Measurements from ENCODE around the gene CPNE6.

DNA sequence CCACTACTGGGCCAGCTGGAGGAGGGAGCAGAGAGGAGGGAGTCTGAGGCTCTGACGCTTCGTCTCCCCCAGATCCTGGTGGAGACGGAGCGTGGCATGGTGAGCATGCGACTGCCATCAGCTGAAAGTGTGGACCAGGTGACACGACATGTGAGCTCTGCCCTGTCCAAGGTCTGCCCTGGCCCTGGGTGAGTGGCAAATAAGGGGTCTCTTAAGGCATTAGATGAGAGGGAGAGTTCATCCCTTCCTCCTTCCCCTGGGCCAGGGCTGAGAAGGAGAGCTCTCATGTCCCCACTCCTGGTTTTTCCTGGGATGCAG lies 17.1 kb upstream of the CPNE6 start:
- TF ChIP-seq POLR2A (IDR thresholded peaks at IDR 0.05) (no peak), POLR2AphosphoS5 (IDR thresholded peaks at IDR 0.05) (no peak)
- TF ChIP-seq, protein P1, sequence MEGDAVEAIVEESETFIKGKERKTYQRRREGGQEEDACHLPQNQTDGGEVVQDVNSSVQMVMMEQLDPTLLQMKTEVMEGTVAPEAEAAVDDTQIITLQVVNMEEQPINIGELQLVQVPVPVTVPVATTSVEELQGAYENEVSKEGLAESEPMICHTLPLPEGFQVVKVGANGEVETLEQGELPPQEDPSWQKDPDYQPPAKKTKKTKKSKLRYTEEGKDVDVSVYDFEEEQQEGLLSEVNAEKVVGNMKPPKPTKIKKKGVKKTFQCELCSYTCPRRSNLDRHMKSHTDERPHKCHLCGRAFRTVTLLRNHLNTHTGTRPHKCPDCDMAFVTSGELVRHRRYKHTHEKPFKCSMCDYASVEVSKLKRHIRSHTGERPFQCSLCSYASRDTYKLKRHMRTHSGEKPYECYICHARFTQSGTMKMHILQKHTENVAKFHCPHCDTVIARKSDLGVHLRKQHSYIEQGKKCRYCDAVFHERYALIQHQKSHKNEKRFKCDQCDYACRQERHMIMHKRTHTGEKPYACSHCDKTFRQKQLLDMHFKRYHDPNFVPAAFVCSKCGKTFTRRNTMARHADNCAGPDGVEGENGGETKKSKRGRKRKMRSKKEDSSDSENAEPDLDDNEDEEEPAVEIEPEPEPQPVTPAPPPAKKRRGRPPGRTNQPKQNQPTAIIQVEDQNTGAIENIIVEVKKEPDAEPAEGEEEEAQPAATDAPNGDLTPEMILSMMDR (IDR thresholded peaks at IDR 0.05): no peak
